Measurements from ENCODE around the gene CYTL1.

Gene CYTL1

GRCh38 chr4:5052204-5052702 lies 33.0 kb upstream of the CYTL1 start:
- Histone ChIP-seq H3K4me3 (replicated peaks; ENCODE audit: insufficient read depth, low read length) (no peak overlapping the region), H3K27me3 (ENCODE audit: insufficient read depth, poor library complexity, severe bottlenecking) (peaks cover 25% of the 10 kb centered on the region), H3K27ac (replicated peaks) (no peak overlapping the region)
- TF ChIP-seq POLR2AphosphoS5 (IDR thresholded peaks at IDR 0.05; ENCODE audit: low read depth) (no peak), SPI1 (IDR thresholded peaks at IDR 0.05; ENCODE audit: borderline replicate concordance, low read depth) (no peak), GABPA (IDR thresholded peaks at IDR 0.05; ENCODE audit: low read depth) (no peak)
- TF ChIP-seq, protein P1, sequence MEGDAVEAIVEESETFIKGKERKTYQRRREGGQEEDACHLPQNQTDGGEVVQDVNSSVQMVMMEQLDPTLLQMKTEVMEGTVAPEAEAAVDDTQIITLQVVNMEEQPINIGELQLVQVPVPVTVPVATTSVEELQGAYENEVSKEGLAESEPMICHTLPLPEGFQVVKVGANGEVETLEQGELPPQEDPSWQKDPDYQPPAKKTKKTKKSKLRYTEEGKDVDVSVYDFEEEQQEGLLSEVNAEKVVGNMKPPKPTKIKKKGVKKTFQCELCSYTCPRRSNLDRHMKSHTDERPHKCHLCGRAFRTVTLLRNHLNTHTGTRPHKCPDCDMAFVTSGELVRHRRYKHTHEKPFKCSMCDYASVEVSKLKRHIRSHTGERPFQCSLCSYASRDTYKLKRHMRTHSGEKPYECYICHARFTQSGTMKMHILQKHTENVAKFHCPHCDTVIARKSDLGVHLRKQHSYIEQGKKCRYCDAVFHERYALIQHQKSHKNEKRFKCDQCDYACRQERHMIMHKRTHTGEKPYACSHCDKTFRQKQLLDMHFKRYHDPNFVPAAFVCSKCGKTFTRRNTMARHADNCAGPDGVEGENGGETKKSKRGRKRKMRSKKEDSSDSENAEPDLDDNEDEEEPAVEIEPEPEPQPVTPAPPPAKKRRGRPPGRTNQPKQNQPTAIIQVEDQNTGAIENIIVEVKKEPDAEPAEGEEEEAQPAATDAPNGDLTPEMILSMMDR (IDR thresholded peaks at IDR 0.05; ENCODE audit: insufficient read depth, low read length), result no peak
- TF ChIP-seq, protein P2, sequence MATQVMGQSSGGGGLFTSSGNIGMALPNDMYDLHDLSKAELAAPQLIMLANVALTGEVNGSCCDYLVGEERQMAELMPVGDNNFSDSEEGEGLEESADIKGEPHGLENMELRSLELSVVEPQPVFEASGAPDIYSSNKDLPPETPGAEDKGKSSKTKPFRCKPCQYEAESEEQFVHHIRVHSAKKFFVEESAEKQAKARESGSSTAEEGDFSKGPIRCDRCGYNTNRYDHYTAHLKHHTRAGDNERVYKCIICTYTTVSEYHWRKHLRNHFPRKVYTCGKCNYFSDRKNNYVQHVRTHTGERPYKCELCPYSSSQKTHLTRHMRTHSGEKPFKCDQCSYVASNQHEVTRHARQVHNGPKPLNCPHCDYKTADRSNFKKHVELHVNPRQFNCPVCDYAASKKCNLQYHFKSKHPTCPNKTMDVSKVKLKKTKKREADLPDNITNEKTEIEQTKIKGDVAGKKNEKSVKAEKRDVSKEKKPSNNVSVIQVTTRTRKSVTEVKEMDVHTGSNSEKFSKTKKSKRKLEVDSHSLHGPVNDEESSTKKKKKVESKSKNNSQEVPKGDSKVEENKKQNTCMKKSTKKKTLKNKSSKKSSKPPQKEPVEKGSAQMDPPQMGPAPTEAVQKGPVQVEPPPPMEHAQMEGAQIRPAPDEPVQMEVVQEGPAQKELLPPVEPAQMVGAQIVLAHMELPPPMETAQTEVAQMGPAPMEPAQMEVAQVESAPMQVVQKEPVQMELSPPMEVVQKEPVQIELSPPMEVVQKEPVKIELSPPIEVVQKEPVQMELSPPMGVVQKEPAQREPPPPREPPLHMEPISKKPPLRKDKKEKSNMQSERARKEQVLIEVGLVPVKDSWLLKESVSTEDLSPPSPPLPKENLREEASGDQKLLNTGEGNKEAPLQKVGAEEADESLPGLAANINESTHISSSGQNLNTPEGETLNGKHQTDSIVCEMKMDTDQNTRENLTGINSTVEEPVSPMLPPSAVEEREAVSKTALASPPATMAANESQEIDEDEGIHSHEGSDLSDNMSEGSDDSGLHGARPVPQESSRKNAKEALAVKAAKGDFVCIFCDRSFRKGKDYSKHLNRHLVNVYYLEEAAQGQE (IDR thresholded peaks at IDR 0.05; ENCODE audit: insufficient replicate concordance, low read depth), result no peak
- no peak for DNase-seq (ENCODE audit: low read depth in 1 of 2, low spot score in 1 of 2)

GRCh38 chr4:5051278-5052203 lies 32.3 kb upstream of the CYTL1 start, which contains the start of gene STK32B:
Gene STK32B (plus strand): TSS chr4:5051480.
- TF ChIP-seq GABPA (IDR thresholded peaks at IDR 0.05; ENCODE audit: low read depth) (no peak), SPI1 (IDR thresholded peaks at IDR 0.05; ENCODE audit: borderline replicate concordance, low read depth) (no peak), POLR2AphosphoS5 (IDR thresholded peaks at IDR 0.05; ENCODE audit: low read depth) (no peak)
- TF ChIP-seq, protein P1 (IDR thresholded peaks at IDR 0.05; ENCODE audit: insufficient read depth, low read length), result no peak
- TF ChIP-seq, protein P2 (IDR thresholded peaks at IDR 0.05; ENCODE audit: insufficient replicate concordance, low read depth), result no peak
- DNase-seq (ENCODE audit: low read depth in 1 of 2, low spot score in 1 of 2), result peak in 1 of 2 experiments; percentile 8
- Histone ChIP-seq H3K27me3 (ENCODE audit: insufficient read depth, poor library complexity, severe bottlenecking) (peaks cover 25% of the 10 kb centered on the region), H3K27ac (replicated peaks) (no peak within 1 kb of the TSS), H3K4me3 (replicated peaks; ENCODE audit: insufficient read depth, low read length) (peak within 1 kb of the TSS; percentile 4; the same call in 1 of the 2 replicates)

DNA sequence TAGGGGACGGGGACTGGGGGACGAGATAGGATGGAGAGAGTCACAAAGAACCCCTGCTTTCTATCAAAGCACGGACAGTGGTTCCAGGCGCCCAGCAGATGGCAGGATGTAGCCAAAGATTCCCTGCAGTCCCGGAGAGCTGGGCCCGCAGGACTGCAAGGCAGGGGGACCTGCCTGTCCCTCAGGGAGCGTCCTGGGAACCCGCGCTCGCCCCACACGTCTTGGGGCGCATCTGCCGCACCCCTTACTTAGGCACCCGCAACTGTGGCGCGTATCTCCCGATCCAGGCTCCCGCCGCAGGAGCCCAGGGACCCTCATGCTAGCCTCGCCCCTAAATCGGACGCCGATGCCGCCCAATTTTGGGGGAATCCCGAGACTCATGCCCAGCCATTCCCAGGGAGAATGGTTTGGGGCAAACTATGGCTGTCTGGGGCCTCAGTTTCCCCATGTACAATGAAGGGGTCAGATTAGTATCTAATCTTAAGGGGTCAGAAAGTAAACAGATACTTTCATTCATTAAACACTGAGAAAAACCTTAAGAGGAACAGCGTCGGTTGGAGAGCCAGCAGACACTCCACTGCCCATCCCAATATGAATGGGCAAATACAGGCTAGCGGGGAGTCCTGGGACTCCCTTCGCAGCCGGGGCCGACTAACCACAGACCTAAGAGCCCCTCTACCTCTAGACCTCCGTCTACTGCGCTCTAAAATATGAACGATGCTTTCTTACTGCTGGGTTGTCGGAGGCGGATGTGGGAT lies 31.4 kb upstream of the CYTL1 start:
- TF ChIP-seq, protein P1 (IDR thresholded peaks at IDR 0.05; ENCODE audit: insufficient read depth, low read length), result peak; percentile 10
- TF ChIP-seq, protein P2 (IDR thresholded peaks at IDR 0.05; ENCODE audit: insufficient replicate concordance, low read depth), result no peak
- peaks cover 25% of the 10 kb centered on the region for H3K27me3 ChIP-seq (ENCODE audit: insufficient read depth, poor library complexity, severe bottlenecking)
- no peak overlapping the region for H3K27ac ChIP-seq (replicated peaks)
- H3K4me3 ChIP-seq (replicated peaks; ENCODE audit: insufficient read depth, low read length), result 0 out of 2 replicates have a peak overlapping the region, but pooled peaks have one; percentile 4
- DNase-seq (ENCODE audit: low read depth in 1 of 2, low spot score in 1 of 2), result peak; percentile 2 to 49

Measured in HL-60 (cell line).